Fibroblast of pulmonary artery (primary cell): ENCODE results near the gene NDUFA9.

Experiments
- DNase-seq: peaks from one replicate; pipeline ENCODE4 v3.0.0-alpha.2; 2010; ENCODE audit warnings: low read depth
- H3K4me3 ChIP-seq: replicated peaks from 2 replicates; pipeline ENCODE4 v1.5.1; 2011; ENCODE audit warnings: low read depth, mild to moderate bottlenecking, control low read depth, low read length, moderate library complexity
- CTCF ChIP-seq: IDR thresholded peaks from 2 replicates; pipeline ENCODE4 v1.5.1; 2011; ENCODE audit warnings: mild to moderate bottlenecking, control low read depth, low read length, inconsistent platforms; ENCODE audit errors: missing control alignments

NDUFA9 gene

GRCh38 chr12:4615667-4616066 lies 33.2 kb upstream of the NDUFA9 start:
- TF ChIP-seq CTCF: no peak
- DNase-seq: no peak
- H3K4me3 ChIP-seq: no peak overlapping the region

- no peak for DNase-seq
- no peak overlapping the region for H3K4me3 ChIP-seq
- no peak for TF ChIP-seq CTCF
Observed at GRCh38 chr12:4621511-4621910, 27.4 kb upstream of the NDUFA9 start.

- no peak for TF ChIP-seq CTCF
- no peak for DNase-seq
- no peak overlapping the region for H3K4me3 ChIP-seq
Observed at GRCh38 chr12:4626543-4626942, 22.4 kb upstream of the NDUFA9 start.

- no peak overlapping the region for H3K4me3 ChIP-seq
- TF ChIP-seq CTCF: no peak
- DNase-seq: no peak
Observed at GRCh38 chr12:4628406-4628805, 20.5 kb upstream of the NDUFA9 start.

DNA sequence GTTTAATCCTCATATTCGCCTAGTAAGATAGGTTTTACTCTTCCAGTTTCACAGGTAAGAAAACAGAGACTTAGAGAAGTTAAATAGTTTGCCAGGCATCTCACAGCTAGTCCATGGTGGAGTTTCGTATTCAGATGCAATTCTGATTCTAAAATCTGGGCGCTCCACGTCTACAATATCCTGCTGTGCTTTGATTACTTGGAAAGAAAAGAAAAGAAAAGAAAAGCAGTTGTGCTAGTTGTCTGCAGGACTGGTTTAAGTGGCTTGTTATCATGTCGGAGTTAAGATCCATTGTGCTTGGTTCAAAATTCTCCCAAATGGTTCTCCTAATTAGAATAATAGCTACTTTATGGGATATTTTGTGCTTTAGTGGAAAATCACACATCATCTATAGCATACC lies 18.7 kb upstream of the NDUFA9 start:
- no peak for TF ChIP-seq CTCF
- DNase-seq: no peak
- H3K4me3 ChIP-seq: no peak overlapping the region

DNA sequence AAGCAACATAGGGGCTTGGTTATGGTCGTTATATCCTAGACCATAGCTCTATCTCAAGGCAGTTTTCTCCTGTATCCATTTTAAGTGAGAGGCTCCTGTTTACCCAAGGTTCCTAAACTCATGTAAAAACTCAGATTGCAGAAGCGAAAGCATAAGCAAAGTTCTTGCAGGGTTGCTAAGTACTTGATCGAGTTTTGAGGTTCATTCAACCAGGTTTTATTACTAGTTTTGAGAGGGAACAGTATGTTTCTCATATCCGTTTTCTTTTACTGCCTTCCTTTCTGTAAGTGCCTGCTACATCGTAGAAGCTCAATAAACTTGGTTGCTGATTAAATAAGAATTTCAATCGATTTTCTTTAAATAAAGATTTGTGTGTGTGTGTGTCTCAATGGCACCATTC lies 5.2 kb upstream of the NDUFA9 start:
- TF ChIP-seq CTCF: no peak
- DNase-seq: no peak
- H3K4me3 ChIP-seq: no peak overlapping the region

GRCh38 chr12:4645023-4645422 lies 3.9 kb upstream of the NDUFA9 start:
- no peak for TF ChIP-seq CTCF
- DNase-seq: no peak
- no peak overlapping the region for H3K4me3 ChIP-seq
